Astrocyte of the spinal cord (primary cell): Measurements from ENCODE around the gene ARHGEF2.

Source experiments
- DNase-seq: peaks from one replicate; pipeline ENCODE4 v3.0.0; 2011; ENCODE audit warnings: low read depth, low spot score
- H3K4me3 ChIP-seq: 2 replicates; pipeline ENCODE4 v1.5.1; 2011; ENCODE audit warnings: low read depth, mild to moderate bottlenecking, low read length, moderate library complexity
- in situ Hi-C: cut with HindIII; loops from 2 replicates; pipeline ENCODE4 v1.10.0; 2017; ENCODE audit warnings: low sequenced_read_pairs
- TF ChIP-seq, protein P1 (sequence below): IDR thresholded peaks from 2 replicates; pipeline ENCODE4 v1.5.1; 2012; ENCODE audit warnings: low read depth, mild to moderate bottlenecking, low read length, inconsistent platforms

ARHGEF2 gene

DNA sequence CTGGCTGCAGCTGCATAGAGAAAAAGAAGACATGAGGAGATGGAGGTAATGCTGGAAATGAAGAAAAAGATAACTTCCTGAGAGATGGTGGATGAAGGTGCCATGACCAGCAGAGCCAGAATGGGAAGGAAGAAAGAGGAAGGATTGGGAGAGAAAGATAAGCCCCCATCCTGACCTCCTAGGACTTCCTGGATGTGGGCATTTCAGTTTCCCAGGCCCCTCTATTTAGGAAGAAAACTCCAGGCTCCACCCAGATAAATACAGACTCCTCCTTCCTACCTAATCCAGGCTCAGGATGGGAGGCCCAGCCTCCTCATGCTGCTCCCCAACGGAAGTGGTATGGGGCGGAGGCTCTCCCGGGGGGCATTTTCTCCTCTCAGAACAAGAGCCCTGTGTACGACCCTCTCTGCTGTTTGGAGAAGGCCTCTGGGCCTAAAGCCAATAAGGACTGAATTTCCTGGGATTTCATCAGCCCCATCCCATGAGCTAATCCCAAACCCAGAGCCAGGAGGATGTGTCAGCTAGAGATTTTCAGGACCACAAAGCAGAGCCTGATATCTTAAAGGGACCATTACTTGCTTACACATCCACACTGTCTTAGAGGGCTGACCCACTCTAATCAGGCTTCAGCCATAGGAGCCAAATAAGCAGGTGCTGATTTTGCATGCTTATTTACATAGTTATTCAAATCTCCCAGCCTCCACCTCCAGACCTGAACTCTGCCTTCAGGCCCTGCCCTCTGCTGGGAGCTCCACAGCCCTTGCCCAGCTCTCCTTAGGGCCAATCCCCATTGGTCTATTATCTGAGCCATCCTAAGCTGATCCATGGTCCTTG lies 5.1 kb upstream of the ARHGEF2 start:
- DNase-seq, result peak; percentile 98
- TF ChIP-seq, protein P1, sequence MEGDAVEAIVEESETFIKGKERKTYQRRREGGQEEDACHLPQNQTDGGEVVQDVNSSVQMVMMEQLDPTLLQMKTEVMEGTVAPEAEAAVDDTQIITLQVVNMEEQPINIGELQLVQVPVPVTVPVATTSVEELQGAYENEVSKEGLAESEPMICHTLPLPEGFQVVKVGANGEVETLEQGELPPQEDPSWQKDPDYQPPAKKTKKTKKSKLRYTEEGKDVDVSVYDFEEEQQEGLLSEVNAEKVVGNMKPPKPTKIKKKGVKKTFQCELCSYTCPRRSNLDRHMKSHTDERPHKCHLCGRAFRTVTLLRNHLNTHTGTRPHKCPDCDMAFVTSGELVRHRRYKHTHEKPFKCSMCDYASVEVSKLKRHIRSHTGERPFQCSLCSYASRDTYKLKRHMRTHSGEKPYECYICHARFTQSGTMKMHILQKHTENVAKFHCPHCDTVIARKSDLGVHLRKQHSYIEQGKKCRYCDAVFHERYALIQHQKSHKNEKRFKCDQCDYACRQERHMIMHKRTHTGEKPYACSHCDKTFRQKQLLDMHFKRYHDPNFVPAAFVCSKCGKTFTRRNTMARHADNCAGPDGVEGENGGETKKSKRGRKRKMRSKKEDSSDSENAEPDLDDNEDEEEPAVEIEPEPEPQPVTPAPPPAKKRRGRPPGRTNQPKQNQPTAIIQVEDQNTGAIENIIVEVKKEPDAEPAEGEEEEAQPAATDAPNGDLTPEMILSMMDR, result peak; percentile 10
- peak overlapping the region; percentile 44 for H3K4me3 ChIP-seq
- in situ Hi-C loops, result no loop called here

DNA sequence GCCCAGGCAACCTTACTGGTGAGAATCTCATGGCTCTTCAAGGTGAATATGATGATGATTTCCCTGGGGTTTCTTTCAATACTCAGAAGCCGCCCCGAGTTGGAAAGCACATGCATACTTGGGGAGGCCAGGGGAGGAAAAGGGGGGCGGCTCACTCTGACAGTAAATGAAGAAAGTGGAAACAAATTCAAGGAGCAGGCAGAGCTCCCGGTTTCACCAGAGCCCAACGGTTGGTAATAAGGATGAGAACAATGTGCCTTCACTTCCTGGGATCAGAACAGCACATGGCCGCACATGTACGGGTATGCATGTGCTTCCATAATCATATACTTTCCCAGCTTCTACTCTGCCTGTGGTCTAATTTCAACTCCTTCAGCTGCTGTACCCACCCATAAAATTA lies 3.8 kb upstream of the ARHGEF2 start:
- peak overlapping the region; percentile 44 for H3K4me3 ChIP-seq
- TF ChIP-seq, protein P1, result no peak
- in situ Hi-C loops, result no loop called here
- no peak for DNase-seq

DNA sequence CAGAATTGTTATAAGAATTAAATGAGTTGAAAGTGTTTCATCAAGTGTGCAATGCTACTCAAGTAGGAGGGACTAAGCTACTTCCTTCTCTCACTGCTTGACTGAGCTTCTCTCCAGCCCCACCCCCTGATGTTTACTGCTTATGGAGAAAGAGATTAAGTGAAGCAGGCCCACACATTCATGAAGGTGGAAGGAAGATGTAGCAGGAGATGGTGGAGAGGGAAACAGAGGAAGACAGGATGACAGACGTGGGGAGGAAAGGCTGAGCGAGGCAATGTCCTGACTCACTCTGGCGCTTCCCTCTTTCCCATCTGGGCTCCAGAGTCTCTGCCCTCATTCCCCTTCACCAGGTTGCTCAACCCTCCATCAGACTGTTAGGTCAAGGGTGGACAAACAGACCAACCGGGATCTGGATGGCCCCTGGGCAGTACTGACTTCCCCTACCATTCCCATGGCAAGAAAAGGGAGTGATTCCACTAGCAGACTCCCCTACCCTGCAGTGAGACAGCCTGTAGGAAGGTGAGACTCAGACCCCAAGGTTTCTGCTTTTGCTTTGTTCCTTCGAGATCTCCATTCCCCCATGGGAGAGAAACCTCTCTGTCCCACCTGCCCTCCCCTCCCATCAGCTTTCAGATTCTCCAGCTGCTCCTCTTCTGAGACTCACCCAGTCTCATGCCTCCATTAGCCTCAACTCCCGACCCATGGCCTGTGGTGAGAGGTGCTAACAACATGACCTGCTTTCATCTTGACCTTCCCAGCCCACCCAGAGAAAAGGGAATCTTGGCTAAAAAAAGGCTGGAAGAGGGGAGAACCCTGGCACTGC lies 3.1 kb upstream of the ARHGEF2 start:
- TF ChIP-seq, protein P1, result no peak
- H3K4me3 ChIP-seq, result peak overlapping the region; percentile 44
- DNase-seq, result no peak
- in situ Hi-C loops, result no loop called here

DNA sequence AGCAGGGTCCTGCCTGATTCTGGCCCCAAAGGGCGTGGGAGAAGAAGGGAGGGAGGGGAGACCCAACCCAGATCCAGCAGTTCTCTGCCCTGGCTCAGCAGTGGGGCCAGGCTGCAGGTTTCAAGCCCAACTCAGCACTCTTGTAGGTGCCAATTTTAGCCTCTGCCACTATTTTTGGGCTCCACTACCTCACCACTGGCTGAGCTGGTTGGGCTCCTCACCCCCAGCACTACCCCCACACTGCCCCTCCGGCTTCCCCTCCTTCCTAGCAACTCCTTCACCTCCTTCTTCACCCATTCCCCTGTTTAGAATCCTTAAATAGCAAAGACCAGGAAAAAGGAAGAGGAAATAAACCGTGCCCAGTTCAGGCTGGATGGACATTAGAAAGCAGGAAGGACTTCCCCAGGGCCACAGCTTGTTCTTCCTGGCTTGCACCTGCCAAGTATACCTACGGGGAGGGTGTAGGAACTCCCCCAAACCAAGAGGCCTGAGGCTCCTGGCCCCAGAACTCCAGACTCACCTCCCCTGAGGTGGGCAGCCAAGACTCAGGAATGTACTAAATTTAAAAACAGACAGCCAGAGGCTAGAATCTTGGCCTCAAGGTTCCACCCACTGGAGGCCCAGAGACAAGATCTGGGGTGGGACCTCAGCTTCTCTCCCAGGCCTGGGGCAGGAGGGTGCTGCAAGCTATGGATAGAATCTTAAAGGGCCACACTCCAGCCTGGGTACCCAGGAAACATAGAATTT lies 1.4 kb upstream of the ARHGEF2 start:
- TF ChIP-seq, protein P1, result no peak
- no peak for DNase-seq
- in situ Hi-C loops, result no loop called here
- peak overlapping the region; percentile 93 for H3K4me3 ChIP-seq

DNA sequence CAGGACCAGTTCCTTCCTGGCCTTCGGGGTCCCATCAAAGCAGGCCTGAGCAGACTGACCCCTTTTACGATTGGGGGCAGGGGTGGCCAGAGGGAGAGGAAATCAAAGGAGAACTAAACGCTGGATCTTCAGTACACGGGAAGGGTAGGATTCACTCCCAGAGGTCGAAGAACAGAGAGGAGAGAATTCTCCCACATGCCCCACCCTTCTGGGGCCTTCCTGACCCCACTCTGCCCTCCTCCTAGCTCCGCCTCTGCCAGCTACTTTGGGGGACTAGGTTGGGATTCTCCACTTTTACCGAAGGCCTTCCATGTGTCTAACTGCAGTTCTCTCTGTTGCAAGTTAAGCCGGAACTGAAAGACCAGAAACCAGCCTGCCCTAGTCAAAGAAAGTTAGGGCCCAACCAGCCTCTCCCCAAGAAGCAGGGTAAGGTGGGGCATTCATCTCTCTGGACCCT lies 654 bp upstream of the ARHGEF2 start:
- peak overlapping the region; percentile 93 for H3K4me3 ChIP-seq
- in situ Hi-C loops, result no loop called here
- no peak for DNase-seq
- TF ChIP-seq, protein P1, result no peak

DNA sequence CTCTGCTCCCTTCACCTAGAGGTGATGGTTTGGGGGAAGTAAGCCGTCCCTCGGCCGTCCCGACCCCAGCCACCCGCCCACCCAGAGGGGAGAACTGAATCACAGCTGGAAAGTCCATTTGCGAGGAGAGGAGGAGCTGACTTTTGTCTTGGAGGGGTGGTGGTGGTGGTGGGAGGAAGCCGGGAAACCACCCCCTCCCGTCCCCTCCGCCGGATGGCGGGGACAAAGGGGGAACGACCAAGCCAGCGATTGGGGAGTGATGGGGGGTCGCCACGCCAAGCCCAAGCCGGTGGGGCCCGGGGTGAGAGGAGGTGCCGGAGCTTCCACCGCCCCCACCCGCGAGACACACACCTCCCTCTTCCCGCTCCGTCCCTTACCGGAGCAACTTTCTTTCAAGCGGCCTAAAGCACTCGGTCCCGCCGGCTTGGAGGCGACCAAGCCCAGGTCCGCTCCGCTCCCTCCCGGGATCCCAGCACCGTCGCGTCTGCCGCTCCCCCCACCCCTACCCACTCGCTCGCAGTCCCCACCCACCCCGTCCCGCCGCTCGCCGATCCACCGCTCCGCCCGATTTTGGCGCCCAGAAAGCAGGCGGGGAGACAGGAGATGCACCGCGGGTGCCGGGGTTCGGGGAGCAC lies 540 bp downstream of the ARHGEF2 start:
- no peak for DNase-seq
- in situ Hi-C loops, result no loop called here
- peak overlapping the region; percentile 93 for H3K4me3 ChIP-seq
- TF ChIP-seq, protein P1, result no peak
